GM23338 (cell line): ENCODE data around the gene STEAP1B. TPM values are rescaled to one million over a fixed set of nuclear protein-coding genes. Genes with fewer than 3 reads are reported as not detected.

Experiments used
- ATAC-seq: fragments of 200-7000 bp; cut with Tn5 transposase; 3 replicates; pipeline ENCODE4 v1.9.1; 2020
- DNase-seq: peaks from one replicate; pipeline ENCODE4 v3.0.0-alpha.2; 2015; ENCODE audit warnings: low spot score
- H2AFZ ChIP-seq: fragments of 200-600 bp; sonication (generic); 2 replicates; pipeline ENCODE4 v1.8.0; 2016; ENCODE audit warnings: antibody characterized with exemption, mild to moderate bottlenecking, moderate library complexity
- H3F3A ChIP-seq: fragments of 200-600 bp; sonication (generic); replicated peaks from 2 replicates; pipeline ENCODE4 v1.8.0; 2017; ENCODE audit warnings: antibody characterized with exemption, mixed run types, low read depth
- H3K27ac ChIP-seq: fragments of 200-600 bp; sonication (generic); 2 replicates; pipeline ENCODE4 v1.6.1; 2016; ENCODE audit warnings: low read depth
- H3K27me3 ChIP-seq: fragments of 200-600 bp; sonication (generic); 2 replicates; pipeline ENCODE4 v1.8.0; 2016; ENCODE audit warnings: mild to moderate bottlenecking, mixed run types, moderate library complexity; ENCODE audit not compliant: insufficient read depth
- H3K36me3 ChIP-seq: fragments of 200-600 bp; sonication (generic); 2 replicates; pipeline ENCODE4 v1.8.0; 2016; ENCODE audit warnings: mild to moderate bottlenecking; ENCODE audit not compliant: insufficient read depth
- H3K4me1 ChIP-seq: fragments of 200-600 bp; sonication (generic); 2 replicates; pipeline ENCODE4 v1.8.0; 2016; ENCODE audit warnings: mild to moderate bottlenecking, moderate library complexity; ENCODE audit not compliant: insufficient read depth
- H3K4me2 ChIP-seq: fragments of 200-600 bp; sonication (generic); 2 replicates; pipeline ENCODE4 v1.7.1; 2017; ENCODE audit warnings: mixed run types
- H3K4me3 ChIP-seq: fragments of 200-600 bp; sonication (generic); 2 replicates; pipeline ENCODE4 v1.6.1; 2016; ENCODE audit warnings: mixed run types
- H3K79me2 ChIP-seq: fragments of 200-600 bp; sonication (generic); replicated peaks from 2 replicates; pipeline ENCODE4 v1.8.0; 2017; ENCODE audit warnings: mild to moderate bottlenecking; ENCODE audit not compliant: insufficient read depth
- H3K9me2 ChIP-seq: fragments of 200-600 bp; sonication (generic); 2 replicates; pipeline ENCODE4 v1.8.0; 2017; ENCODE audit not compliant: insufficient read depth
- H4K20me1 ChIP-seq: fragments of 200-600 bp; sonication (generic); replicated peaks from 2 replicates; pipeline ENCODE4 v1.8.0; 2017; ENCODE audit warnings: mild to moderate bottlenecking; ENCODE audit not compliant: insufficient read depth
- H3K27ac Mint-ChIP-seq: 2 replicates; pipeline ENCODE4 v1.8.0; 2020; ENCODE audit warnings: inconsistent platforms, mild to moderate bottlenecking, moderate library complexity, mixed read lengths
- H3K27me3 Mint-ChIP-seq: 3 replicates; pipeline ENCODE4 v1.8.0; 2022; ENCODE audit warnings: low read depth, mild to moderate bottlenecking, moderate library complexity, mixed read lengths, inconsistent platforms; ENCODE audit not compliant: insufficient read depth, poor library complexity
- H3K36me3 Mint-ChIP-seq: 3 replicates; pipeline ENCODE4 v1.8.0; 2021; ENCODE audit warnings: low read depth, mild to moderate bottlenecking, inconsistent platforms, moderate library complexity, mixed read lengths
- H3K4me1 Mint-ChIP-seq: 3 replicates; pipeline ENCODE4 v1.8.0; 2020; ENCODE audit warnings: mild to moderate bottlenecking, inconsistent platforms, mixed read lengths
- H3K4me3 Mint-ChIP-seq: 3 replicates; pipeline ENCODE4 v1.8.0; 2021; ENCODE audit warnings: moderate library complexity, mild to moderate bottlenecking, inconsistent platforms, mixed read lengths
- H3K9me3 Mint-ChIP-seq: 3 replicates; pipeline ENCODE4 v1.8.0; 2020; ENCODE audit warnings: moderate library complexity, mild to moderate bottlenecking, inconsistent platforms, mixed read lengths
- CREB1 ChIP-seq: fragments of 250-450 bp; sonication (Bioruptor Pico); IDR thresholded peaks from 2 replicates; pipeline ENCODE4 v1.5.0; 2020; ENCODE audit warnings: low read depth, mild to moderate bottlenecking, moderate library complexity
- CTCF ChIP-seq, 2 experiments: fragments of 200-600 bp in 1 of 2; sonication (generic) in 1 of 2; conservative IDR thresholded peaks; 2 replicates each; pipeline versions ENCODE4 v1.5.1 to v1.6.1; 2016 to 2017; ENCODE audit warnings: antibody characterized with exemption in 2 of 2, low read depth in 2 of 2, mild to moderate bottlenecking in 2 of 2, moderate library complexity in 1 of 2
- ETS1 ChIP-seq: IDR thresholded peaks from 2 replicates; pipeline ENCODE4 v1.6.1; 2016; ENCODE audit warnings: antibody characterized with exemption
- EZH2 ChIP-seq: fragments of 200-600 bp; sonication (generic); IDR thresholded peaks from one replicate; pipeline ENCODE4 v1.8.0; 2017; ENCODE audit warnings: antibody characterized with exemption, mild to moderate bottlenecking, low read depth; ENCODE audit not compliant: unreplicated experiment
- EZH2phosphoT487 ChIP-seq: fragments of 200-600 bp; sonication (generic); IDR thresholded peaks from one replicate; pipeline ENCODE4 v1.8.1; 2018; ENCODE audit warnings: antibody characterized with exemption; ENCODE audit not compliant: unreplicated experiment
- JUNB ChIP-seq: IDR thresholded peaks from one replicate; pipeline ENCODE4 v1.6.1; 2016; ENCODE audit warnings: antibody characterized with exemption; ENCODE audit not compliant: unreplicated experiment
- NANOG ChIP-seq: IDR thresholded peaks from 2 replicates; pipeline ENCODE4 v1.6.1; 2016; ENCODE audit warnings: antibody characterized with exemption, borderline replicate concordance
- POLR2AphosphoS5 ChIP-seq: IDR thresholded peaks from 2 replicates; pipeline ENCODE4 v1.6.1; 2016; ENCODE audit warnings: antibody characterized with exemption, low read depth
- STAT1 ChIP-seq: IDR thresholded peaks from one replicate; pipeline ENCODE4 v1.6.1; 2016; ENCODE audit warnings: antibody characterized with exemption; ENCODE audit not compliant: unreplicated experiment
- ZNF114 ChIP-seq: fragments of 250-450 bp; sonication (Bioruptor Pico); IDR thresholded peaks from 2 replicates; pipeline ENCODE4 v1.5.0; 2020; ENCODE audit warnings: mild to moderate bottlenecking, moderate library complexity
- ZNF331 ChIP-seq: fragments of 250-450 bp; sonication (Bioruptor Pico); IDR thresholded peaks from 2 replicates; pipeline ENCODE4 v1.5.0; 2020; ENCODE audit warnings: low read depth, mild to moderate bottlenecking, moderate library complexity
- ZNF462 ChIP-seq: fragments of 250-450 bp; sonication (Bioruptor Pico); IDR thresholded peaks from 2 replicates; pipeline ENCODE4 v1.5.0; 2020; ENCODE audit warnings: mild to moderate bottlenecking, moderate library complexity
- polyA plus RNA-seq: library from polyadenylated mRNA; unstranded; fragments of >200 nt; fragmentation: Nextera tagmentation; extraction: Ambion mirVana; gene quantifications from 2 replicates; pipeline ENCODE4 v1.2.1, GENCODE V29; 2016
- total RNA-seq: library from RNA; depleted of rRNA; stranded (reverse); fragments of >200 nt; shearing (Covaris generic); gene quantifications from 2 replicates; pipeline ENCODE4 v1.2.3, GENCODE V29; 2014

STEAP1B gene
- total and polyA plus RNA-seq, 2 experiments from 2014 or later, result 4.9 to 16.5 TPM

- TF ChIP-seq CTCF (conservative IDR thresholded peaks at IDR 0.05; ENCODE audit: low read depth in 2 of 2) (no peak), CREB1 (CRISPR knock-in tag) (no peak), EZH2 (no peak), EZH2phosphoT487 (no peak), ZNF462 (no peak)
Measured at GRCh38 chr7:22403344-22403743, 96.6 kb downstream of the STEAP1B start (continued).

- ATAC-seq (no peak), DNase-seq (no peak)
- Histone ChIP-seq H3K9me2 (0 out of 2 replicates have a peak, but pooled peaks cover 3% of the 10 kb centered on the region), H3K27ac (no peak overlapping the region), H3K36me3 (no peaks in the 10 kb centered on the region), H3K27me3 (no peaks in the 10 kb centered on the region), H3K4me3 (no peak overlapping the region), H3F3A (no peaks in the 10 kb centered on the region), H3K79me2 (no peaks in the 10 kb centered on the region), H3K4me1 (0 out of 2 replicates have a peak, but pooled peaks cover 3% of the 10 kb centered on the region), H2AFZ (no peak overlapping the region), H3K4me2 (no peak overlapping the region), H4K20me1 (no peaks in the 10 kb centered on the region)
- H3K36me3 Mint-ChIP-seq, result no peaks in the 10 kb centered on the region
- H3K27ac Mint-ChIP-seq, result no peak overlapping the region; the same call in 1 of the 2 replicates
- H3K9me3 Mint-ChIP-seq, result no peaks in the 10 kb centered on the region
- H3K4me3 Mint-ChIP-seq, result no peak overlapping the region
- peaks cover 9% of the 10 kb centered on the region; the same call in 2 of the 3 replicates for H3K4me1 Mint-ChIP-seq
- peaks cover 4% of the 10 kb centered on the region for H3K27me3 Mint-ChIP-seq
- no peak for TF ChIP-seq ETS1
- TF ChIP-seq POLR2AphosphoS5, result no peak
- no peak for TF ChIP-seq CTCF (conservative IDR thresholded peaks at IDR 0.05; ENCODE audit: low read depth in 2 of 2)
- no peak for TF ChIP-seq CREB1 (CRISPR knock-in tag)
- TF ChIP-seq STAT1, result no peak
- TF ChIP-seq JUNB, result no peak
- TF ChIP-seq ZNF114, result no peak
- no peak for TF ChIP-seq EZH2phosphoT487
- TF ChIP-seq ZNF331 (CRISPR knock-in tag), result no peak
- no peak for TF ChIP-seq EZH2
- TF ChIP-seq NANOG, result no peak
Measured at GRCh38 chr7:22402250-22402649, 97.7 kb downstream of the STEAP1B start.
